Islet of Langerhans (tissue), 1 donor: ENCODE measurements around the gene BIN1.

ENCODE experiments used
- FAIRE-seq: peaks from one replicate; lab custom pipeline; 2011; peaks lifted over from hg19 to GRCh38; lab: Jason Lieb, UNC

Gene BIN1

GRCh38 chr2:127017548-127017947 is 89.4 kb downstream of the BIN1 start:
- FAIRE-seq: no peak

DNA sequence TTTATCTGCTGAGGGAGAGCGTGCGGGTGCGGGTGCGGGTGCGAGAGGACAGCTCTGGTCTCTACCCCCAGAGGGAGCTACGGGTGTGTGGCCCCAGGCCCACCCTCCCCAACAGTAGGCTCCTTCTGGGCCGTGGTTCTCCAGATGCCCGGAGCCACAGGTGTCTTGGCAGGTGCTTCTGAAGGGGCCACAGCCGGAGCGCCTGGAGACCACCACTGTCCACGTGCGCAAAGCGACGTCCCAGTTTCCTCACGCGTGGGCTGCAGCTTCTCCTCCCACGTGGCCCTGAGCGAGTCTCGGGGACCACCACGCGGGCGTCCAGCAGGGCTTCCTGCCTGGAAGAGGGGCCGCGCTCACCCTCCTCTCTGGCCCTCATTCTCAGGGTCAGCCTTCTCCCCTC is 90.6 kb downstream of the BIN1 start:
- FAIRE-seq: no peak

DNA sequence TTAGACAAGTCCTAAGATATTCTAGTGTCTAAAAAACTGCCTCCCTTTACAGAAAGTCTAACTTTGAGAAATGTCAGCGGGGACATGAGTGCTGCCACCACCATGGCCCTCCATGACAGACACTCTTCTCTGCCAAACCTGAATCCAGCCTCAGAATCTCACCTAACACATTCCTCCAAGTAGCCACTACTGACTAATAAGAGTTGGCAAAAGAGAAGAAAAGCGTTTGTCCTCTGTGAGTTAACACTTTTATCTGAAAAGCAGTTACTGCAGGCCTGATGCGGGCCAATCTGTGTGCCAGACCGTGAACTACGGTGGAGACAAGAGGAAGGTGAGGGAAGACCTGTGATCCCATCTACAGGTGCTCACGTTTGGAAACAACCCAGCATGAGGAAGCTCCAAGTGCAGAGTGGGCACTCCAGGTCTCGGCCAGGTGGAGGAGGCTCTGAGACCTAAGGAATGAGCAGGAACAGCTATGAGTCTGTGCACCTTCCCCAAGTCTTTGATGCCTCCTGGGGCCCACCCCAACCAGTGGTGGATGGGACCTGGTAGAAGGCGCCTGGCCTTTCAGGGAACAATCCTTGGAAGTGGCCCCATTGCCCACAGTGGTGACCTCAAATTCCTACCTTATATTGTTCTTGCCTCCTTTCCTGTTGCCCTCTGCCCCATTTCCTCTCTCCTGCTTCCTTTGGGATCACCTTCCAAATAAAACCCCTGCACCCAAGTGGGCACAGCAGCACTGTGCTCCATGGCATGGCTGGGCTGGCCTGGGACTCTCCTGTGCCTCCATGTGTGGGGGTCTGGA is 91.6 kb downstream of the BIN1 start:
- FAIRE-seq: no peak

DNA sequence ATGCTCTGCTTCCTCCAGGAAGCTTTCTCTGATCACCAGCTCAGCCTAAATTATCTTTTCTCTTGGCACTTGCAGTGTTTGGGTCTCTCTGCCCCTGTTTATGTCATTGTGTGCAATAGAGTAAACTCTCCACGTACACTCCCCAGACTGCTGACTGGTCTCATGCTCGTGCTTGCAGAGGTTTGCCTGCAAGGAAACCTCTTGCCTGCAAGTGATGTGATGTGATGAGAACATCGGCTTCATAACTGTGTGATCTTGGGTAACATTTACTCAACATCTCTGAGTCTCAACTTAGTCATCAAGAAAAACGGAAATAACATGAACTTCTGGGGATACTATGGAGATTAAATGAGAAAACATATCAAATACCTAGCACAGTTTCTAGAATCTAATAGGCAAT is 92.3 kb downstream of the BIN1 start:
- FAIRE-seq: no peak

DNA sequence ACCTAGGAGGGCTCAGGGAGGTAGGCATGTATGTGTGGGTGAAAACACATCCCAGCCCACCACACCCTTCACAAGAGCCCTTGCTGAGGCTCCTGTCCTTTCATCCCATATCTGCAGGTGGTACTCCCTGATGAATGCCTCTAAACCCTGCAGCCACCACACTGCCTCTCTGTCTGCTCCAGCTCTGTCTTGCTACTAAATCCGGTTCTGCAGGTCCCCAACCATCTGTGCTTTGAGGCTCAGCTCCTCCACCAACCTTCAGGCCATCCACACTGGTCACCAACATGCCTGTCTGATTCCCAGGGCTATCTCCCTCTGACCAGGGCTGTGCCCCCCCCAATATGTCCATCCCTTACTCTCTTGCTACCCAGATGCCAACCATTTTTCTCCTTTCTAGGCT is 92.7 kb downstream of the BIN1 start:
- FAIRE-seq: no peak

GRCh38 chr2:127012868-127013267 is 94.1 kb downstream of the BIN1 start:
- no peak for FAIRE-seq

DNA sequence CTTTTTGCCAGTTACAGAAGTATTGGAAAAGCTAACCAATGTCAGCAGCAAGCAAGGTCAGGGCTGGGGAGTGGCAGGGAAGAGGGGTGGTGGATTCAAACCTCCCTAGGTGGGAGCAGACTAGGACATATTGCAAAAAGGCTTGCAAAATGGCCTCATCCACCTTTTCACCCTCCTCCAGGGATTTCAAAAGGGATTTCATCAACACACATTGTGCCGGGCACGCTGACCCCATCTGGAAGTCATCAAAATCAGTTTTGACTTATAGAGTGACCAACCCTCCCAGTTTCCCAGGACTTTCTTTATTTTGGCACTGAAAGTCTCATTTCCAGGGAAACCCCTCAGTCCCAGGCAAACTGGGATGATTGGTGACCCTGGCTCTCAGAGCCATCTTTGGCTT is 94.7 kb downstream of the BIN1 start:
- no peak for FAIRE-seq

GRCh38 chr2:127011796-127012195 is 95.2 kb downstream of the BIN1 start:
- no peak for FAIRE-seq

DNA sequence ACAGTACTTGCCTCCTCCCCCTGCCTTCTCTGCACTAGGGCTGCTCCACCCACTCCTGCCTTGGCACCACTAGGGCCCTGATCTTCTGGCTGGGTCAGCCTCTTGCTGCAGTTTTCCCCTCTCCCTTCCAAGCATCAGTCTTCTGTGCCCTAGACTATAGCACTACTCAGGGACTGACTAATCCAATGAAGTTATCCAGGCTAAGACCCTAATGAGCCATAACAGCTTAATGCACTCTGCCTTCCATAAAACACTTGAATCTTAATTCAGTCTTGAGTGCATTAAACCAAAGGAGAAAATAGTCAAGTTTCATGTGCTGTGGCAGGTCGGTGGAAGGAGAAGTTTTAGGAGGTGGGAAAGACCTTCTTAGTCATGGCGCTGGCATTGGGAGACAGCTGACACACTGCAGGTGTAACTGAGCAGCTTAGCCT is 95.7 kb downstream of the BIN1 start:
- no peak for FAIRE-seq

GRCh38 chr2:127008265-127009015 is 98.5 kb downstream of the BIN1 start:
- FAIRE-seq: no peak

- no peak for FAIRE-seq
These were observed 99.3 kb downstream of the BIN1 start for GRCh38 chr2:127007652-127008051.

GRCh38 chr2:127006962-127007361 is 100.0 kb downstream of the BIN1 start:
- no peak for FAIRE-seq

DNA sequence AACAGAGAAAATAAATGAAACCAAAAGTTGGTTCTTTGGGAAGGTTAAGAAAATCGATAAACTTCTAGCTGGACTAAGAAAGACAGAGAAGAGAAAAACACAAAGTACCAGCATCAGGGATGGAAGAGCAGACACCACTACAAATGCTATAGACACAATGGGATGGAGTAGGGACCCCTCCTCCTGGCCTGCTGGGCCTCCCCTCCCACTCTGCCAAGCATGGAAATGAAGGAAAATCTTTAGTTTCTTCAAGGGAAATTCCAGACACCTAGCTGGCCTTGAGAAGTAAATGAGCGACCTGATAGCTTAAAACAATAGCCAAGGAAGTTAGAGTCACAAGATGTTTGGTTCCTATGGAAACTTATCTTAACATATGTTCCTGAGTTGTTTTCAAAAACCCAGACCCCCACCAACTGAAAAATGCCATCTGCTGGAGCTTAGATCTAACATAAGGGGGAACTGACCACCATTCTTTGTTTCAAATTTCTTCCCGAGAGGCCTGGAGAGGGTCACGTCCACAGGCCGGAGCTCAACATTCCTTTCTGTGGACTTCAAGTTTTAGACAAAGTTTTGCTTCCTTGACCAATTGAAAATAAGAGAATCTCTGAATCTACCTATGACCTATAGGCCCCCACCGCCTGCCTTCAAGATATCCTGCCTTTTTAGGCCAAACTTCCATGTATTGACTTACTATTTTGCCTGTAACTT is 101.9 kb downstream of the BIN1 start:
- no peak for FAIRE-seq

- no peak for FAIRE-seq
These were observed 103.7 kb downstream of the BIN1 start for GRCh38 chr2:127003070-127003800.

GRCh38 chr2:127001751-127002150 is 105.2 kb downstream of the BIN1 start:
- FAIRE-seq: no peak

DNA sequence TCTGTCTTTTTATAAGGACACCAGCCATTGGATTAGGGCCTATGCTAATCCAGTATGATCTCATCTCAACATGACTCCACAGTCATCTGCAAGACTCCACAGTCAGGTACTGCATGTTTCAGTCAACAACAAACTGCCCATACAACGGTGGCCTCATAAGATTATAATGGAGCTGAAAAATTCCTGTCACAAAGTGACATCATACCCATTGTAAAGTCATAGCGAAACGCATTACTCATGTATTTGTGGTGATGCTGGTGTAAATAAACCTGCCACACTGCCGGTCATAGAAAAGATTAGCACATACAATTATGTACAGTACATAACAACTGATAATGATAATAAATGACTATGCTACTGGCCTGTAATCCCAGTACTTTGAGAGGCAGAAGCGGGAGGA is 106.0 kb downstream of the BIN1 start:
- no peak for FAIRE-seq

DNA sequence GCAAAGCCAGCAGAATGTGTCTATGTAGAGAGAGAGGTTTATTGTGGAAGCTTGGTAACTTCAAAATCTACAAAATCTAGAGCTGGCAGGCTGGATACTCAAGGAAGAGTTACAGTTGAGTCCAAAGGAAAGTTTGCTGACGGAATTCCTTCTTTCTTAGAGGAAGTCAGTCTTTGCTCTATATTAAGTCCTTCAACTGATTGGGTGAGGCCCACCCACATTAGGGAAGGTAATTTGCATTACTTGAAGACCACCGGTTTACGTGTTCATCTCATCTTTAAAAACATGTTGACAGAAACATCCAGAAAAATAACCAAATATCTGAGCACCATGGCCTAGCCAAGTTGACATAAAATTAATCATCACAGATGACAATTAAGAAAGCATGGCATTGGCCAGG is 106.8 kb downstream of the BIN1 start:
- no peak for FAIRE-seq

DNA sequence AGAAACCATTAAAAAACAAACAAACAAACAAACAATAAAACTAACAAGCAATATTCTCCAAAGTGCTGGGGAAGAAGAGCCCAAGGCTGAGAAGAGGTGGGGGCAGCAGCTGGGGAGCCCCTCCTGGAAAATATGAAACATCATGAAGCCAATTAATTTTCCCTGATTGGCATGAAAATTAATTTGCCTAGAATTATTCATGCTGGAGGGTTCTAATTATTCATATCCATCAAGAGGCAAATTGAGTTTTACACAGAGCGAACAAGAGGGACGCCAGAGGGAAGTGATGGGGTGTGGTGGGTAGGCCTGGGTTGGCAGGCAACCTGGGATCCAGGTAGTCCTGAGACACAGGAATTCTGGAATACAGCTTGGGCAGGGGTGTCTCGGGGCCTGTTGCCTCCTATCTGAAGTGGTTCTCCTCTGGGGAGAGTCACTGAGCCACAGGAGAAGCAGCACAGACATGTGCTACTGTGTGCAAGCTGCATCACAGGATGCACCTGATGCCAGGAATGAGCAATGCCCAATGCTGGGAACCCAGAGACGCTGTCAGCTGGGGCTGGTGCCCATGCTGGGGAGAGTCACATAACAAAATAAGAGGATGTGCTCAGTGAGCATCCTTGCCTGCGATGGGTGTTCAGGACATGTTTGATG is 107.7 kb downstream of the BIN1 start:
- FAIRE-seq: no peak

DNA sequence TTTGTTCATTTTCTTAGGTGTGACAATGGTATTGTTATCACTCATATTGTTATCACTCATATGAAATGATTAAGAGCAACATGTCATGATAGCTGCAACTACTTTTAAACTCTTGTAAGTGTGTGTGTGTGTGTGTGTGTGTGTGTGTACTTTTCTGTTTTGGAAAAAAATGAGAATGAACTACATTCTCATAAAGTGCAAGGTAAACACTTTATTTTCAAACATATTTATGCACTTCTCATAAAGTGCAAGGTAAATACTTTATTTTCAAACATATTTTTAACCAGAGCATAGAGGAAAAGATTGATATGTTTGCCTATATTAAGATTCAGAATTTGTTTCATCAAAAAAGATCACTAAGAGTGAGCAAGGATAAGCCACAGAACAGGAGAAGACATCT is 108.5 kb downstream of the BIN1 start:
- FAIRE-seq: no peak
